HEK293 (cell line): ENCODE measurements around the gene CERKL.

ENCODE experiments used
- BCL11B ChIP-seq: fragments of 450-650 bp; formaldehyde crosslinking; IDR thresholded peaks from 2 replicates; pipeline ENCODE4 v1.5.1; 2016; ENCODE audit warnings: low read depth, missing biosample characterization, missing genetic modification characterization
- INSM2 ChIP-seq: fragments of 450-650 bp; formaldehyde crosslinking; IDR thresholded peaks from 2 replicates; pipeline ENCODE4 v1.5.1; 2016; ENCODE audit warnings: missing biosample characterization, missing genetic modification characterization
- MZF1 ChIP-seq: fragments of 450-650 bp; formaldehyde crosslinking; IDR thresholded peaks from 2 replicates; pipeline ENCODE4 v1.5.1; 2017; ENCODE audit warnings: missing biosample characterization, missing genetic modification characterization, borderline replicate concordance
- PRDM10 ChIP-seq: fragments of 450-650 bp; formaldehyde crosslinking; IDR thresholded peaks from 2 replicates; pipeline ENCODE4 v1.5.1; 2016; ENCODE audit warnings: missing biosample characterization, missing genetic modification characterization
- PRDM6 ChIP-seq: fragments of 450-650 bp; formaldehyde crosslinking; IDR thresholded peaks from 2 replicates; pipeline ENCODE4 v1.5.1; 2017; ENCODE audit warnings: missing biosample characterization, missing genetic modification characterization
- REST ChIP-seq: fragments of 450-650 bp; formaldehyde crosslinking; IDR thresholded peaks from 2 replicates; pipeline ENCODE4 v1.5.1; 2016; ENCODE audit warnings: missing biosample characterization, missing genetic modification characterization
- ZBTB1 ChIP-seq: fragments of 450-650 bp; formaldehyde crosslinking; IDR thresholded peaks from 2 replicates; pipeline ENCODE4 v1.5.1; 2016; ENCODE audit warnings: missing biosample characterization, missing genetic modification characterization
- ZBTB21 ChIP-seq: fragments of 450-650 bp; formaldehyde crosslinking; IDR thresholded peaks from 2 replicates; pipeline ENCODE4 v1.5.1; 2017; ENCODE audit warnings: missing biosample characterization, missing genetic modification characterization
- ZNF26 ChIP-seq: fragments of 450-650 bp; formaldehyde crosslinking; IDR thresholded peaks from 2 replicates; pipeline ENCODE4 v1.5.1; 2016; ENCODE audit warnings: missing biosample characterization, missing genetic modification characterization
- ZNF423 ChIP-seq: fragments of 450-650 bp; formaldehyde crosslinking; IDR thresholded peaks from 2 replicates; pipeline ENCODE4 v1.5.1; 2016; ENCODE audit warnings: missing biosample characterization, missing genetic modification characterization
- ZNF521 ChIP-seq: fragments of 450-650 bp; formaldehyde crosslinking; IDR thresholded peaks from 2 replicates; pipeline ENCODE4 v1.5.1; 2017; ENCODE audit warnings: missing biosample characterization, mild to moderate bottlenecking, missing genetic modification characterization
- ZNF549 ChIP-seq: fragments of 450-650 bp; IDR thresholded peaks from 2 replicates; pipeline ENCODE4 v1.5.1; 2018; ENCODE audit warnings: missing biosample characterization, missing genetic modification characterization, mild to moderate bottlenecking, inconsistent platforms, moderate library complexity
- ZNF561 ChIP-seq: fragments of 450-650 bp; IDR thresholded peaks from 2 replicates; pipeline ENCODE4 v1.5.1; 2018; ENCODE audit warnings: missing biosample characterization, missing genetic modification characterization, borderline replicate concordance
- ZNF580 ChIP-seq: fragments of 450-650 bp; formaldehyde crosslinking; IDR thresholded peaks from 2 replicates; pipeline ENCODE4 v1.5.1; 2016; ENCODE audit warnings: missing biosample characterization, missing genetic modification characterization
- ZNF626 ChIP-seq: fragments of 450-650 bp; sonication (Bioruptor Pico); formaldehyde crosslinking; IDR thresholded peaks from 2 replicates; pipeline ENCODE4 v1.5.1; 2018; ENCODE audit warnings: missing biosample characterization, missing genetic modification characterization, inconsistent platforms
- ZNF629 ChIP-seq: fragments of 450-650 bp; formaldehyde crosslinking; IDR thresholded peaks from 2 replicates; pipeline ENCODE4 v1.5.1; 2017; ENCODE audit warnings: missing biosample characterization, missing genetic modification characterization
- ZNF76 ChIP-seq: fragments of 450-650 bp; formaldehyde crosslinking; IDR thresholded peaks from 2 replicates; pipeline ENCODE4; 2016; ENCODE audit warnings: low read depth, missing biosample characterization, missing genetic modification characterization, borderline replicate concordance
- ZNF776 ChIP-seq: fragments of 450-650 bp; formaldehyde crosslinking; IDR thresholded peaks from 2 replicates; pipeline ENCODE4 v1.5.0; 2017; ENCODE audit warnings: missing biosample characterization, missing genetic modification characterization, borderline replicate concordance

Gene CERKL

GRCh38 chr2:181574321-181574720 lies 82.6 kb downstream of the CERKL start (continued):
- 0 out of 2 replicates have a peak, but pooled peaks have one; percentile 17 for TF ChIP-seq ZNF629
- TF ChIP-seq ZNF549 (tag by site-specific recombination): no peak
- TF ChIP-seq PRDM10 (tag by site-specific recombination): 0 out of 2 replicates have a peak, but pooled peaks have one; percentile 21
- no peak for TF ChIP-seq ZNF521 (tag by site-specific recombination)
- TF ChIP-seq PRDM6 (tag by site-specific recombination): peak; percentile 72
- TF ChIP-seq BCL11B (tag by site-specific recombination): peak; percentile 66; the same call in 1 of the 2 replicates
- TF ChIP-seq MZF1 (tag by site-specific recombination): peak; percentile 44; the same call in 1 of the 2 replicates
- peak; percentile 90 for TF ChIP-seq ZNF423
- peak; percentile 57 for TF ChIP-seq ZNF76
- no peak for TF ChIP-seq ZNF561 (tag by site-specific recombination)
- TF ChIP-seq ZBTB21 (tag by site-specific recombination): 0 out of 2 replicates have a peak, but pooled peaks have one; percentile 16
- TF ChIP-seq INSM2: no peak
- TF ChIP-seq ZNF580: 0 out of 2 replicates have a peak, but pooled peaks have one; percentile 48
- TF ChIP-seq ZBTB1 (tag by site-specific recombination): peak; percentile 57; the same call in 1 of the 2 replicates
- TF ChIP-seq ZNF776: no peak
- TF ChIP-seq ZNF26 (tag by site-specific recombination): no peak
- TF ChIP-seq ZNF626 (tag by site-specific recombination): no peak
- TF ChIP-seq REST (tag by site-specific recombination): peak; percentile 34; the same call in 1 of the 2 replicates
